IPS-NIHi7 (cell line): Measurements from ENCODE around the gene THSD1.

ENCODE experiments used
- DNase-seq: peaks from one replicate; pipeline ENCODE4 v3.0.0; 2012; ENCODE audit warnings: mixed read lengths; ENCODE audit errors: extremely low spot score

Gene THSD1, protein sequence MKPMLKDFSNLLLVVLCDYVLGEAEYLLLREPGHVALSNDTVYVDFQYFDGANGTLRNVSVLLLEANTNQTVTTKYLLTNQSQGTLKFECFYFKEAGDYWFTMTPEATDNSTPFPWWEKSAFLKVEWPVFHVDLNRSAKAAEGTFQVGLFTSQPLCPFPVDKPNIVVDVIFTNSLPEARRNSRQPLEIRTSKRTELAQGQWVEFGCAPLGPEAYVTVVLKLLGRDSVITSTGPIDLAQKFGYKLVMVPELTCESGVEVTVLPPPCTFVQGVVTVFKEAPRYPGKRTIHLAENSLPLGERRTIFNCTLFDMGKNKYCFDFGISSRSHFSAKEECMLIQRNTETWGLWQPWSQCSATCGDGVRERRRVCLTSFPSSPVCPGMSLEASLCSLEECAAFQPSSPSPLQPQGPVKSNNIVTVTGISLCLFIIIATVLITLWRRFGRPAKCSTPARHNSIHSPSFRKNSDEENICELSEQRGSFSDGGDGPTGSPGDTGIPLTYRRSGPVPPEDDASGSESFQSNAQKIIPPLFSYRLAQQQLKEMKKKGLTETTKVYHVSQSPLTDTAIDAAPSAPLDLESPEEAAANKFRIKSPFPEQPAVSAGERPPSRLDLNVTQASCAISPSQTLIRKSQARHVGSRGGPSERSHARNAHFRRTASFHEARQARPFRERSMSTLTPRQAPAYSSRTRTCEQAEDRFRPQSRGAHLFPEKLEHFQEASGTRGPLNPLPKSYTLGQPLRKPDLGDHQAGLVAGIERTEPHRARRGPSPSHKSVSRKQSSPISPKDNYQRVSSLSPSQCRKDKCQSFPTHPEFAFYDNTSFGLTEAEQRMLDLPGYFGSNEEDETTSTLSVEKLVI

DNA sequence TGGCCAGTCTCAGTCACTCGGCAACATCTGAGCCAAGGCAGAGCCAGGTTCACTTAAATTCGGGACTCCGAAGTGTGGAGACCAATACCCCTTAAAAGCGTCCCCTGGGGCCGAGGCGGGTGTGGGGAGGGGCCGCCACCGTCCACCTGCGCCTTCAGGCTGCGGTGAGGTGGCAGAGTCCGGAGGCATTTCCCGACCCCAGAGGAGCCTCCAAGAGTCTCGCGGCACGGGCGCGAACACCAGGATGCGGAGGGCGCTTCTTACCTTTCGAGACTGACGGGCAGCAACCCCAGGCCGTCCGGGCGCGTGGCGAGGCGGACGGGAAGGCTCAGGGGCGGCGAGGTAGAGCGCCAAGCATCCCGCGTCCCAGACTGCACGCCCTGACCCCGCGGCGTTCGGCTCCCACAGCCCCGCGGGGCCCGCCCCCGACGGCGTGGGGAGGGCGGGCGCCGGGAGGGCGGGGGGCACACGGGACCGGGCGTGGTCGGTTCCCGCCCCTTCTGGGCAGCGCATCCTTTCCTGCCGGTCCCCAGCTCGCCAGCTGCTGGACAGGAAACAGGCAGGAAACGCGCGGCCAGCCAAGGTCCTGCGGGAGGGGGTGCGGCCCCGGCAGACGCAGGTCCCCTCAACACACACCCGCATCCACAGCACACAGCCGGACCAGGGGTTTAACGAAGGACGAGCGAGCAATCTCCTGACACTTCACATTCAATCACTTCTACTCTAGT, at the start of gene THSD1:
TSS of gene THSD1 (minus strand) at position 406 of the 728 bp plus-strand sequence. CDS start 3,572 bp downstream, outside the sequence.
- peak; percentile 44 for DNase-seq

GRCh38 chr13:52455677-52456041, 49.7 kb upstream of the THSD1 start:
- peak; percentile 93 for DNase-seq

DNA sequence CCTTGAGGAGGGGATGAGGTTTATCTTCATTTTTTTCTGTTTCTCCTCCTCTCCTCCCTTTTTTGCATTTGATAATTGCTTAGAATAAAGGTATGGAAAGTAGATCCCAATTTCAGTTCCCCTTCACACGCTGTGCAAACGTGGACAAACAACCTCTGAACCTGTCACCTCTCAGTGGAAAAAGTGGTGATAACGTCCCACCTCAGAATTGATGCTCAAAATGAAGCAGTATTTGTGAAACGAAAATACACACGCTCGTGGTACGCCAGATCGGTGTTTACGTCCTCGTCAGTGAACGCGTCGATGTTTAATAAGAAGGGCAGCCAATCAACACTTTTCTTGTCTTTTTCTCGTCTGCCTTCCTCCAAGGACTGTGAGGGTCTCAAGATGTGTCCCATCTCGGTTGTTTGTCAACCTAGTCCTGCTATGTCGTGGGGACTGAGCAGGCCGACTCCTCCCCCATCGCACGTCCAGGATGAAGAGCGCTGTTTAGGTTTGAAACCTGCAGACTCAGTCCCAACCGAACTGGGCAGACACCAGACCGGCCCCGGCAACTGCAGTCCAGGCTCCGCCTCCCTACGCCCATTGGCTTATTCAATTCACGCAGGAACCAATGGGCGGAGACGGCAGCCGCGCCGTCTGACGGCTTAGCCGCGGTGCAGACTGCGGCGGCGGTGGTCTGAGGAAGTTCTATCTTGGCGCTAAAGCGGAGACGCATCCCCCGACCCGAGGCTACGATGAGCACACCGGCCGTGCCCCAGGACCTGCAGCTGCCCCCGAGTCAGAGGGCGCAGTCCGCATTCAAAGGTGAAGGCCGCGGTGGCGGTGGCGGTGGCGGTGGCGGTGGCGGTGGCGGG, 49.1 kb upstream of the THSD1 start, which contains the start of gene CKAP2:
TSS of gene CKAP2 (plus strand) at position 659 of the 857 bp plus-strand sequence. CDS start at position 738, 79 bp downstream.
- peak; percentile 90 for DNase-seq

GRCh38 chr13:52454459-52454819, 48.5 kb upstream of the THSD1 start:
- no peak for DNase-seq

DNA sequence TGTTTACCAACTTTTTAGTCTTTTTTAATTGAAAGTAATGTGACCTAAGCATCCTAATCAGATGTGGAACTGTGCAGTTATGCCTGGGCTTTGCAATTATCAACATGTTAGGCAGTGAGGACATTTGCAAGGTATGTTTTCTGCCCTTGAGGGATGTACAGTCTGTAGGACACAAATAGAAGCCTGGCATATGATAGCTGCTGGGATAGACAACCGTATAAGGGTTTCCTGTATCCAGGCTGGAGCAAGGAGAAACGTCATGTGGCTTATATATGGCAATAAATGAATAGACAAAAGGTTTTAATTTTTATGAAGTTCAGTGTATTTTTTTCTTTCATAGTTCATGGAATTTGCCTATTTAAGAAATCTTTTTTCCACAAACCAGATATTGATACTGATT, 46.5 kb upstream of the THSD1 start:
- DNase-seq = no peak

GRCh38 chr13:52451135-52451804, 45.3 kb upstream of the THSD1 start:
- no peak for DNase-seq

DNA sequence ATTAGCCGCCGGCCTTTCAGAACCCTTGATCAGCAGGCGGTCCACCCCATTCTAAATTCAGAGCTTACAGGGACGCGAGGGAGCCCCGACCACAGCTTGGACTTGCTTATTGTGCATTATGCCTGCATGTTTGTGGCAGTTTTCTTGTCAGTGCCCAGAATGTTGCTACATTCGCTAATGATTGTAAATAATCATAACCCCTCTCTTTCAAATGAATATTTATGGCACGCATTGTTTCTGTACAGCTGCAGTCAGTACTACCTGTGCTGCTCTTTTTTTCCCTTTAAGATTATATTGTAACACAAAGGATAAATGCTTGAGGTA, 44.8 kb upstream of the THSD1 start:
- DNase-seq = no peak

GRCh38 chr13:52450012-52450792, 44.2 kb upstream of the THSD1 start, which contains the start of gene VPS36:
Gene VPS36, minus strand, starts transcription at chr13:52450634. Its CDS starts 40 bp downstream, at chr13:52450594.
- DNase-seq = peak; percentile 92

DNA sequence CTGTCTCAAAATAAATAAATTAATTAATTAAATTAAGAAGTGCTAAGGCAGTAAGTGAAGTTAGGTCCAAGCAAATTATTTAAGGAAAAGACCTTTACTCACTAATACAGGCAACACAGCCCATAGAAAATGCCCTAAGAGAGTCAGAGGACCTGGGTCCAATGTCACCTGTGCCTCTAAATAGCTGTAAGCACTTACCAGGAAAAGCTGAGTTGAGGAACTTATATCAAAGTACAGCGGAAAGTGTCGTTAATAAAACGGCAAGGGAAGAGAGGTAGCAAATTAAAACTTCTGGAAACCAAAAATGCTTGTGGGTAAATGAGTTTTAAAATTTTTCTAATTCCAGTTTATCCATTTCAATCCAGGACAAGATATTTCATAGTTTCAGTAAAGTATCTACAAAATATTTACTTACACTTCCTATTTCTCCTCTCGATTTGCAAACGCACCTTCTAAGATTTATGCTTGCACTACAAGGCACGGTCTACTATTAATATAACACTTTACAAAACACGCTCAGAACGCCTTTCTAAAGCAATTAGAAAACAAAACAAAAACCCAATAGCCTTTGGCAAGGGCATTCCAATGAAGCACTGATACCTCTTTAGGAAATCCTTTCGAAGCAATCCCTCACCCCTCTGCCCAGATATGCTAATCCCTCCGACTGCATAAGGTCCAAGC, 43.5 kb upstream of the THSD1 start:
- no peak for DNase-seq

GRCh38 chr13:52447815-52448552, 42.0 kb upstream of the THSD1 start:
- no peak for DNase-seq

- DNase-seq = no peak
These were observed 41.4 kb upstream of the THSD1 start for GRCh38 chr13:52447354-52447753.

- no peak for DNase-seq
These were observed 40.3 kb upstream of the THSD1 start for GRCh38 chr13:52446265-52446664.

DNA sequence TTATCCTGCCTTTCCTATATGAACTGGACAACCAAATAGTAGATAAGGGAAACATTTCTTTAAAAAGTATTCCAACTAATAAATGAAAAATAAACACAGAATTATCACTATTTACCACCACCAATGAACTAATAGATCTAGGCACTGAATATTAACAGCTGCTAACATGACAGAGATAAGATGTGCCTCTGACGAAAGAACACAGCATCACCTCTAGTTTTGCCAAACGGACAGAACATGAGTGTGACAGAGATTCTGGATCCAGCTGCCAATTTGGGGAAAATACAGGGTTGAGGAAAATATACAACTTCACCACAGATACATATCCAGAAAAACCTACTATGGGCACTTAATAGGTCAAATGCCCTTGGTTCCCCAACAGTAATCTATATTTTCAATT, 26.5 kb upstream of the THSD1 start:
- DNase-seq = no peak

DNA sequence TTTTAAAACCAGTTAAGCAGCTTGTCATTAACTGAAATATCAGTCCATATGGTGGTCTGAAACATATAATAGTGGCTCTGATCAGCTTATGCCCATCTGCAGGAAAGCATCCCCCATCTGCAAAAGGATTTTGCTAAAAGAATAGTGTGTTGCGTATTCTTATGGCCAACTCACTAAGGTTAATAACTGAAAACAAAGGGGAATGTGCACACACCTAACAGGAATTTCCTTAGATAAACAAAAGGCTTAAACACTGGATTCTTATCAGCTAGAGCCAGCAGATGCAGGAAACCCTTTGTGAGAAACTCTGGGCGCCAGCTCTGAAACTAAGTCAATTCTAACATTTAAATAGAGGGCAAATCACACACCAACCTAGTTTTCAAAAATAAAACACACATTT, 22.3 kb upstream of the THSD1 start:
- DNase-seq = no peak

DNA sequence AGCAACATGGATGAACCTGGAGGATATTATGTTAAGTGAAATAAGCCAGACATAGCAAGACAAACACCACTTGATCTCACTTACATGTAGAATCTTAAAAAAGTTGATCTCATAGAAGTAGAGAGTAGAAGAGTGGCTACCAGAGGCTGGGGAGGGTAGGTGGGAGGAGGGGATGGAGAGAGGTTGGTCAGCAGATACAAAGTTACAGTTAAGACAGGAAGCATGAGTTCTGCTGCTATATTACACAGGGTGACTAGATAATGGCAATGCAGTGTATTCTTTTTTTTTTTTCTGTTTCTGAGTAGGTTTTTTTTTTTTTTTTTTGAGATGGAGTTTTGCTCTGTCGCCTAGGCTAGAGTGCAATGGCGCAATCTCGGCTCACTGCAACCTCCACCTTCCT, 15.2 kb upstream of the THSD1 start:
- DNase-seq = no peak

DNA sequence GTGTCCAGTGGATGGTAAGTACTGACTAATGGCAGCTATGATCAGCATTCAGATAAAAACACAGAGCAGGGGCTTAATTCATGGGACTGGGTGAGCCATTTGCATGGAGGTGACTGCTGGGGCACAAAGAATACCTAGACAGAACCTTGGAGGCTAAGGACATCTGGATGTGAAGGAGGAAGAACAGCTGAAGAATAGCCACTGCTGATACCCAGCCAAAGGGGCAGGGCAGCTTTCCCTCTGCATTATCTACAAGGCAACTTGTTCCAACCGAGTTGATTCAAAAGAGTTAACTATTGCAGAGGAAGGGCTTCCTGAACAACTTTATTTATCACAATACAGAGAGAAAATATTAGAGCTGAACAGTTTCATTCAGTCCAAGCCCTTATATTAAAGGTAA, 13.1 kb upstream of the THSD1 start:
- no peak for DNase-seq

GRCh38 chr13:52414963-52415362, 9.0 kb upstream of the THSD1 start:
- DNase-seq = no peak

DNA sequence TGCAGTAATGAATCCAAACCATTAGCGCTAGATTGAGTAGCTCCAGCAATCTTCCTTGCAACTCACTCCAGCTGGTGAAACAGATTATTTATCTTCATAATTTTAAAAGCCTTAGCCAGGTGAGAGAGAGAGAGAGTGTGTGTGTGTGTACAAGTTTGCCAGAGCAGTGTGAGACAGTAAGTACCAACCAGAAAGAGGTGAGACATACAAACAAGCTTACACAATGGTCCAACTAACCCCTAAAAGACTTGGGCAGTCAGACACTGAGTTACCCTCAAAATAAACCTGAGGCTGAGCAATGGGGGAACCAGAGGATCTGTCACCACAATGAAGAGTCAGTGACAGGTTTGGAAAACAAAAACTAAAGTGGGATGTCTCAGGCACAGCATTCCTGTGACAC, 8.1 kb upstream of the THSD1 start:
- DNase-seq = no peak

GRCh38 chr13:52412128-52412527, 6.2 kb upstream of the THSD1 start:
- DNase-seq = no peak
